Heart right ventricle (tissue), 16 donors: Measurements from ENCODE around the gene NETO1. TPM values are rescaled to one million over a fixed set of nuclear protein-coding genes. Genes with fewer than 3 reads are reported as not detected.

Experiments
- ATAC-seq, 8 donors: fragments of 200-7000 bp; cut with Tn5 transposase; one replicate each; pipeline ENCODE4 v1.9.1; 2020; ENCODE audit warnings: mild to moderate bottlenecking in 8 of 8, moderate library complexity in 8 of 8, moderate number of reproducible peaks in 1 of 8
- DNase-seq, 2 donors: peaks; one replicate each; pipeline ENCODE4 v3.0.0-alpha.2; 2020
- H3K27ac ChIP-seq, 10 donors: fragments of 200-600 bp; sonication (generic) in 2 of 10; one replicate each; pipeline versions ENCODE4 v1.5.0 to v1.8.0; 2020 to 2022; ENCODE audit warnings: mild to moderate bottlenecking in 3 of 10
- H3K27me3 ChIP-seq, 7 donors: fragments of 200-600 bp; one replicate each; pipeline ENCODE4 v1.8.0; 2021 to 2022; ENCODE audit warnings: mild to moderate bottlenecking in 2 of 7
- H3K36me3 ChIP-seq, 9 donors: fragments of 200-600 bp; sonication (generic) in 1 of 9; one replicate each; pipeline versions ENCODE4 v1.5.0 to v1.8.0; 2020 to 2022; ENCODE audit warnings: mild to moderate bottlenecking in 2 of 9
- H3K4me1 ChIP-seq, 9 donors: fragments of 200-600 bp; sonication (generic) in 1 of 9; one replicate each; pipeline versions ENCODE4 v1.5.0 to v1.8.0; 2020 to 2022; ENCODE audit warnings: mild to moderate bottlenecking in 4 of 9
- H3K4me3 ChIP-seq, 10 donors: fragments of 200-600 bp; sonication (generic) in 2 of 10; one replicate each; pipeline versions ENCODE4 v1.5.0 to v1.8.0; 2020 to 2022; ENCODE audit warnings: mild to moderate bottlenecking in 7 of 10, moderate library complexity in 2 of 10
- H3K9me3 ChIP-seq, 11 donors: fragments of 200-600 bp in 10 of 11; sonication (generic) in 2 of 11; one replicate each; pipeline versions ENCODE4 v1.5.0 to v1.8.0; 2013 to 2022; ENCODE audit warnings: mild to moderate bottlenecking in 2 of 11, control low read depth in 1 of 11, moderate library complexity in 1 of 11
- CTCF ChIP-seq, 9 donors: fragments of 200-600 bp; sonication (generic) in 2 of 9; IDR thresholded peaks; one replicate each; pipeline versions ENCODE4 v1.5.0 to v1.8.0; 2021 to 2022; ENCODE audit warnings: antibody characterized with exemption in 9 of 9, mild to moderate bottlenecking in 5 of 9, moderate library complexity in 1 of 9
- WGBS, 2 donors: extraction: QIAGEN DNeasy Blood & Tissue Kit; methylation state at CpG; one replicate each; pipeline ENCODE4 v1.1.7; 2013; ENCODE audit warnings: inconsistent platforms in 1 of 2; 5-methylcytosine and 5-hydroxymethylcytosine counted together
- intact Hi-C, 10 donors: fragments of 100-400 bp; cut with DNase I; formaldehyde crosslinking; loops; one replicate each; pipeline versions ENCODE4 v1.11.1 to v1.14.2; 2022
- polyA plus RNA-seq, 2 donors: library from polyadenylated mRNA; stranded (reverse); fragments of 200-250 nt; gene quantifications; one replicate each; pipeline ENCODE4 v1.2.3, GENCODE V29; 2013
- total RNA-seq, 10 donors: library from RNA; stranded (reverse); fragmentation: NEBNext Ultra II Directional in 3 of 10; extraction: Animal tissue kit (Norgen Biotek cat#: 25700) in 3 of 10; gene quantifications; one replicate each; pipeline versions ENCODE4 v1.2.1 to v1.2.4, GENCODE V29; 2021 to 2023
- donor health status: Arrhythmogenic right ventricular cardiomyopathy.
- donor health status: ischemic (EF 13 %, LVEDD 7.1; RV severe dilation, severe dysfunction).
- donor health status: healthy with polysubstance abuse.
- donor health status: DM: no; HTN: yes; CAD: no.
- donor health status: DM: no; HTN: no; CAD: no.
- donor health status: ischemic (EF 25% LVEDD 6.9; RV normal size, moderate dysfunction).
- donor health status: ischemic (EF 25% LVEDD 5.7; RV mildly dilated, moderate dysfunction).
- donor health status: healthy.
- donor health status: DM: yes; HTN: yes; CAD: no.
- donor health status: Ischemic cardiomyopathy.
- donor health status: ischemic (EF 35%, LVEDD 5.7; RV mildly dilated, moderate dysfunction).
- donor health status: nonischemic (EF 11% LVEDD 7.7; RV severe dilation, severe dysfunction).
- donor health status: DM: yes; HTN: yes; CAD: no.
- donor health status: PGD.
- donor health status: ischemic (EF 29% LVEDD 5.4; RV normal size, mild dysfunction).
- donor health status: nonischemic (EF 23%, LVEDD 6.1; RV moderate dilation, normal function).

NETO1 gene
- total and polyA plus RNA-seq, 12 donors = 0.07 to 0.78 (median 0.52) TPM; not detected in 6

DNA sequence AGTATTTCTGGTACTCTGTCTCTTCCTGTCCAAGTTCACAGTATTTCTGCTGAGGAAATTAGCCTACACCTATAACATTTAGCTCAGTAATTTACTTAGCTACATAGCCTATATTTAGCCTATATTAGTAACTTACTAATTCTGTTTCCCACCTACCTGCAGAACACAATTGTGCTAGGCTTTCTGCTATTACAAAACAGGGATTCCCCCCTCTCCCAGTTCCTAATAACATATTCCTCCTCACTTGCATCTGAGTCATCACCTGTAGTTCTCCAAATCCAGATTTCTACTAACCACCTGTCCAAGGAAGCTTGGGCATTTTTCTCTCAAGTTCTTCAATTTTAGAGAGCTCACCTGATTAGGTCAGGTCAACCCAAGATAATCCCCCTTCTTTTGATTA, 94.9 kb downstream of the NETO1 start:
- ATAC-seq = no peak
- intact Hi-C loops = no loop called here
- no peak overlapping the region for H3K27ac ChIP-seq

DNA sequence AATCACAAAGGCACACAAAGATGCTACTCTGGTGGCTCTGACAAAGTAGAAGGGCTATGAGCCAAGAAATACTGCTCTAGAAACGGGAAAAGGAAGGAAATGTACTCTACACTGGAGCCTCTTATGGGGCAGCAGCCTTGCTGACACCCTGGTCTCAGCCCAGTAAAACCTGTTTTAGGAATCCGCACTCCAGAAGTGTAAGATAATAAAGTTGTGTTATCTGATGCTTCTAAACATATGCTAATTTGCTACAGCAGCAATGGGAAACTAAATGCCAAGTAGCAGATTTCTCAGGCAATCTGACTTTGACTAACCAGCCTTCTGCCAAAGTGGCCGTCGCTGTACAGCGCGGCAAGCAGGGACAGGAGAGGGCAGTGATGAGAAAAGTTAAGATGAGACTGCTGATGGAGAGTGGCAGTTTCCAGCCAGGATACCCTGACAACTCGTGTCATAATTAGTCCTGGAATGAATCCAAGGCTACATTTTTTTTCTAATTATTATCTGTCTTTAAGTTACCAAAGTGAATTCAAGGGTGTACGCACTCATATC, 99.0 kb downstream of the NETO1 start:
- ATAC-seq = no peak
- TF ChIP-seq CTCF (IDR thresholded peaks at IDR 0.05) = peak in 1 of 9 donors; percentile 23

More for the DNA sequence above, 94.9 kb downstream of the NETO1 start:
- no peak for DNase-seq
- Histone ChIP-seq H3K4me3 (no peak overlapping the region), H3K36me3 (no peaks in the 10 kb centered on the region), H3K27me3 (peaks cover 0 to 4% (median 0%) of the 10 kb centered on the region in 7 donors), H3K4me1 (no peaks in the 10 kb centered on the region), H3K9me3 (no peaks in the 10 kb centered on the region)
- TF ChIP-seq CTCF (IDR thresholded peaks at IDR 0.05) = no peak

DNA sequence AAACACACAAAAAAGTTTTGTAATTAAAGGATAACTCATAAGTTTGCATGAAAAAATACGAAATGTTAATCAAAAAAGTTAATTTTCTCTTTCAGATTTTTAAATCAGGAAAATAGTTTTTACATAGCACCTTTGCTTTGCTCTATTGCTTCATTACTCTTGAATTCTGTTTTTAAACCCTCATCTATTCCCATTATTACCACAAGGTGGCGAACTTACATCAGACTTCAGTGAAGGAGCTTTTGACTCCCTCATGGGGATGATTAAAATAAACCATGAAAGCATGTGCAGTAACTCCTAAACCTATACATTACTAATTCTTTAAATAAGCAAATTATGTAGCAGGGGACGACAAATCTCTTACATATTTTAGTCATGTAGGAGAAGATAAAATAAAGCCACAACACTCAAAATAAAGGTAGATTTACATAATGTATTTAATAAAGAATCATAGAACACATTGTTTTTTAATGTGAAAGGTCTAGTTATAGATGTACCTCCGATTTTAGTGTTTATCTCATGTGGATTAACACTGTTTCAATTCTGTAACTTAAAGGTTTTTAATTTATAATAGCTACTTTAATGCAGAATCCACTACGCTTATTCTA, 105.2 kb downstream of the NETO1 start:
- Histone ChIP-seq H3K4me3 (no peak overlapping the region), H3K36me3 (no peaks in the 10 kb centered on the region), H3K9me3 (no peaks in the 10 kb centered on the region), H3K27ac (no peak overlapping the region), H3K27me3 (no peaks in the 10 kb centered on the region), H3K4me1 (no peaks in the 10 kb centered on the region)
- WGBS, 2 donors = 16 to 17% methylated on average over 5 of the region's 5 CpGs
- DNase-seq = peak in 1 of 2 donors; percentile 17
- intact Hi-C loops = loop anchor here (2.0 to 10.0 kb wide), 7 partner anchors 372 to 1355 kb away; no protein-coding TSS in a partner anchor
- peak; percentile 47 to 85 (median 78) for TF ChIP-seq CTCF (IDR thresholded peaks at IDR 0.05)
- ATAC-seq = no peak

More for the DNA sequence above, 99.0 kb downstream of the NETO1 start:
- DNase-seq = no peak
- Histone ChIP-seq H3K9me3 (no peaks in the 10 kb centered on the region), H3K36me3 (no peaks in the 10 kb centered on the region), H3K27me3 (peaks cover 0 to 4% (median 0%) of the 10 kb centered on the region in 7 donors), H3K4me3 (no peak overlapping the region), H3K4me1 (no peaks in the 10 kb centered on the region), H3K27ac (no peak overlapping the region)
- WGBS, 2 donors = 55 to 62% methylated on average over 8 of the region's 8 CpGs
- intact Hi-C loops = loop anchor here in 8 of 10 donors (5.0 to 10.0 kb wide), 5 partner anchors 366 to 1349 kb away; no protein-coding TSS in a partner anchor

- no peak for TF ChIP-seq CTCF (IDR thresholded peaks at IDR 0.05)
- intact Hi-C loops = no loop called here
Measured at GRCh38 chr18:72752220-72752619, 115.6 kb downstream of the NETO1 start.

More at GRCh38 chr18:72752220-72752619, 115.6 kb downstream of the NETO1 start:
- H3K27me3 ChIP-seq = no peaks in the 10 kb centered on the region
- no peaks in the 10 kb centered on the region for H3K4me1 ChIP-seq
- no peaks in the 10 kb centered on the region for H3K36me3 ChIP-seq
- no peaks in the 10 kb centered on the region for H3K9me3 ChIP-seq
- H3K4me3 ChIP-seq = no peak overlapping the region
- no peak overlapping the region for H3K27ac ChIP-seq
- DNase-seq (no peak), ATAC-seq (no peak)
- WGBS, 2 donors = 84 to 88% methylated on average over 4 of the region's 4 CpGs
